Measurements from ENCODE around the gene SAMD11. TPM values are rescaled to one million over a fixed set of nuclear protein-coding genes. Genes with fewer than 3 reads are reported as not detected.

Gene SAMD11
- total RNA-seq, 1 donor from 2014 or later: 3.7 TPM

DNA sequence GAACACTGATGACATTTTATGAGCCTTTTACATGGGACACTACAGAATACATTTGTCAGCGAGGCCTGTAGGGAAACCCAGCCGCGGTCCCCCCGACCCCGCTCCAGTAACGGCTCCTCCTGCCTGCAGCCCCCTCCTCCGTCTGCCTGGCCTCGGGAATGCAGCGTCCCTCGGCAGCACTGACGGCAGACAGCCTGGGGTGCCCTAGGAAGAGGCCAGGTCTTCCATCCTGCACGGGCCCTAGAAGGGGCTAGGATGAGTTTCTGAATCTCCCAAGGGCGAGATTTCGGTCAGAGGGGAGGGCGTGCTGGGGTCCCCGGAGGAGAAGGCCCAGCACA lies 8.4 kb downstream of the SAMD11 start:
- no peak overlapping the region for H3K4me3 ChIP-seq (ENCODE audit: low read length in 3 of 3)
- H3K4me1 ChIP-seq (ENCODE audit: control insufficient read depth in 3 of 3, insufficient read depth in 3 of 3, low read length in 3 of 3): peaks cover 0 to 11% (median 8%) of the 10 kb centered on the region in 3 donors
- H3K27me3 ChIP-seq (ENCODE audit: control insufficient read depth in 3 of 3, insufficient read depth in 3 of 3, low read length in 3 of 3): peaks cover 64 to 79% (median 71%) of the 10 kb centered on the region in 3 donors

DNA sequence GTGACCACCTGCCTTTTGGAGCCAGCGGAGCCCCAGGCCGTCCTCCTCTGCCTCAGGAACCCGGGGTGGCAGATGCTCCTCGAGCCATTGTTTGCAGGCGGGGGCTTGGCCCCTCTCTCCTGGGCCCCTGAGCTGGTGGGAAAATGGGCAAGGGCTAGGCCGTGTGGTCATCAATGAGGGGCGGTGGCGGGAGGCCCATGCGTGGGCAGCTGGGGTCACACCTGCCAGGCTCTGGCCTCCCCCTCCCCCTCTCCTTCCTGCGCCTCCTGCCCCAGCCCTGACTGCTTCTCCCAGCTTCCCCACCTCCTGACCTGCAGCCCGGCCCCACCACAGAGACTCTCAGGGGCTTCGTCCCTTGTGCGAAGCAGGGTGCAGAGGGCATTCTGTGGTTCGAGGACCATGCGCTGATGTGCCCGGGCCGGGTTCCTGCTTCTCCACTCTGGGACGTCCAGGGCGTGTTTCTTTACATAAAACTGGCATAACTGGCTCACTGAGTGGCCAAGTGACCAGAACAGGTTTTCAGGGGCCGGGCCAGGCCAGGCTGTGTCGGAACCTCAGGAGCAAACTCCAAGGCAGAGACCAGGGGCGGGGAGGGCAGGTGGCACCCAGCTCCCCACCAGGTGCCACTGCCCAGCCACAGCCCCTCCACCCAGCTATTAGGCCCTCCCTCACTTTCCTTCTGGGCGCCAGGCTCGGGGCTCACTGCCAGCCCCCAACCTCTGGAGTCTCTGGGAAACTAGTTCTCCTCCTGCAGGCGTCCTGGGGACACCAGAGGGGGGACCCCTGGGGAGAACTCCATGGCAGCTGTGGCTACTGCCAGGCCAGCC lies 9.3 kb downstream of the SAMD11 start:
- Histone ChIP-seq H3K4me3 (ENCODE audit: low read length in 3 of 3) (no peak overlapping the region), H3K9me3 (ENCODE audit: control insufficient read depth in 3 of 3, low read length in 3 of 3) (no peaks in the 10 kb centered on the region), H3K4me1 (ENCODE audit: control insufficient read depth in 3 of 3, insufficient read depth in 3 of 3, low read length in 3 of 3) (peaks cover 0 to 11% (median 8%) of the 10 kb centered on the region in 3 donors), H3K27me3 (ENCODE audit: control insufficient read depth in 3 of 3, insufficient read depth in 3 of 3, low read length in 3 of 3) (peaks cover 61 to 75% (median 65%) of the 10 kb centered on the region in 3 donors), H3K36me3 (ENCODE audit: control insufficient read depth in 3 of 3, insufficient read depth in 3 of 3, low read length in 3 of 3) (no peaks in the 10 kb centered on the region), H3K9ac (ENCODE audit: low read depth in 1 of 3, low read length in 3 of 3) (no peak overlapping the region), H3K27ac (ENCODE audit: low read depth, low read length) (no peak overlapping the region)

More for the DNA sequence above, 8.4 kb downstream of the SAMD11 start:
- Histone ChIP-seq H3K9ac (ENCODE audit: low read depth in 1 of 3, low read length in 3 of 3) (no peak overlapping the region), H3K27ac (ENCODE audit: low read depth, low read length) (no peak overlapping the region), H3K36me3 (ENCODE audit: control insufficient read depth in 3 of 3, insufficient read depth in 3 of 3, low read length in 3 of 3) (no peaks in the 10 kb centered on the region), H3K9me3 (ENCODE audit: control insufficient read depth in 3 of 3, low read length in 3 of 3) (no peaks in the 10 kb centered on the region)

DNA sequence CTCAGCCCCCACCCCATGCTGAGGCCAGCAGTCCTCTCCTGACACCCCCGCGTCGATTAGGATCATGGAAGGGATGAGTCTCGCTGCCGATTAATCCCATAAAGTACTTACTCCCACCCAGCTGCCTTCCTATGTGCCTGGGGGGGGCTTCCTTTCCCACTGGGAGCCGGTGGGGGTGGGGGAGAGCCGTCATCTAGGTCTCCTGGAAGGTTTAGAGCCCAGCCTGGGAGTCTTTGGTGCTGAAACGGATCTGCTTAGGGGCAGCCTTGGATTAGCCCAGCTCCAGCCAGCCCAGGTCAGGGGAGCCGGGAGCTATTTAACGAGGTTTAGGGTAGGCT lies 9.8 kb downstream of the SAMD11 start:
- no peak overlapping the region for H3K27ac ChIP-seq (ENCODE audit: low read depth, low read length)
- no peaks in the 10 kb centered on the region for H3K36me3 ChIP-seq (ENCODE audit: control insufficient read depth in 3 of 3, insufficient read depth in 3 of 3, low read length in 3 of 3)
- peaks cover 0 to 11% (median 8%) of the 10 kb centered on the region in 3 donors for H3K4me1 ChIP-seq (ENCODE audit: control insufficient read depth in 3 of 3, insufficient read depth in 3 of 3, low read length in 3 of 3)
- peaks cover 62 to 76% (median 62%) of the 10 kb centered on the region in 3 donors for H3K27me3 ChIP-seq (ENCODE audit: control insufficient read depth in 3 of 3, insufficient read depth in 3 of 3, low read length in 3 of 3)
- H3K9ac ChIP-seq (ENCODE audit: low read depth in 1 of 3, low read length in 3 of 3): no peak overlapping the region
- H3K4me3 ChIP-seq (ENCODE audit: low read length in 3 of 3): no peak overlapping the region
- no peaks in the 10 kb centered on the region for H3K9me3 ChIP-seq (ENCODE audit: control insufficient read depth in 3 of 3, low read length in 3 of 3)

DNA sequence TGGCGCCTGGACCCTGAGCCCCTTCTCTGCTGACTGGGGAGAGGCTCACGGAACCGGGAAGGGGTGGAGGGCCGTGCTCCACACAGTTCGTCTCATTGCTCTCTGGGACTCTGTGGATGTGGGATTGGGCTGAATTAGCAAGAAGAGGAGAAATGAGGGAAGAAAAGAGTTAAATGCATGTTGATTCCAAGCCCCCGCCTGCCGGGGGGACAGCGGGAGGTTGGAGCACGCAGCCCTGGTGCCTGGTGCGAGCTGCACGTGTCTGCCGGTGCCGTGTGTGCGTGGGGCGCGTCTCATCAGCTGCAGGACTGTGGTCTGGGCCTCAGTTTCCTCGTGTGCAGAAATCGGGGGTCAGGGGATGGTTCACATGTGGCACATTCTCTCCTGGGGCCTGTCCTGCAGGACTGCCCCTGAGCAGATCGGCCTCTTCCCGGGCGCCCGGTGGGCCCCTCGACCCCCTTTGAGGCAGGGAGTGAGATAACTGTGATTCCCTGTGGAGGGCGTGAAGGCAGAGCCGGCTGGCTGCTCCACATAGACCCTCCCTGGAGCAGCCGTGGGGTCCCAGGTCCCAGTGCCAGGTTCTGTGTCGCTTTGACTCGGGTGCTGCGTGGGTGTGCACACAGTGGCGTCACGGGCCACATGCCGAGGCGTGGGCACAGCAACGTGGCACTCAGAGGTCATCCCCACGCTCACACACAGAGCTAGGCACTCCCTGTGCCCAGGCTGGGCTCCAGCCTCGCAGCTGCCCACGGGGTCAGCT lies 11.4 kb downstream of the SAMD11 start:
- no peak overlapping the region for H3K9ac ChIP-seq (ENCODE audit: low read depth in 1 of 3, low read length in 3 of 3)
- no peak overlapping the region for H3K27ac ChIP-seq (ENCODE audit: low read depth, low read length)
- peaks cover 5 to 21% (median 19%) of the 10 kb centered on the region in 3 donors for H3K4me1 ChIP-seq (ENCODE audit: control insufficient read depth in 3 of 3, insufficient read depth in 3 of 3, low read length in 3 of 3)
- no peaks in the 10 kb centered on the region for H3K9me3 ChIP-seq (ENCODE audit: control insufficient read depth in 3 of 3, low read length in 3 of 3)
- H3K4me3 ChIP-seq (ENCODE audit: low read length in 3 of 3): no peak overlapping the region
- H3K36me3 ChIP-seq (ENCODE audit: control insufficient read depth in 3 of 3, insufficient read depth in 3 of 3, low read length in 3 of 3): no peaks in the 10 kb centered on the region
- peaks cover 59 to 83% (median 70%) of the 10 kb centered on the region in 3 donors for H3K27me3 ChIP-seq (ENCODE audit: control insufficient read depth in 3 of 3, insufficient read depth in 3 of 3, low read length in 3 of 3)

DNA sequence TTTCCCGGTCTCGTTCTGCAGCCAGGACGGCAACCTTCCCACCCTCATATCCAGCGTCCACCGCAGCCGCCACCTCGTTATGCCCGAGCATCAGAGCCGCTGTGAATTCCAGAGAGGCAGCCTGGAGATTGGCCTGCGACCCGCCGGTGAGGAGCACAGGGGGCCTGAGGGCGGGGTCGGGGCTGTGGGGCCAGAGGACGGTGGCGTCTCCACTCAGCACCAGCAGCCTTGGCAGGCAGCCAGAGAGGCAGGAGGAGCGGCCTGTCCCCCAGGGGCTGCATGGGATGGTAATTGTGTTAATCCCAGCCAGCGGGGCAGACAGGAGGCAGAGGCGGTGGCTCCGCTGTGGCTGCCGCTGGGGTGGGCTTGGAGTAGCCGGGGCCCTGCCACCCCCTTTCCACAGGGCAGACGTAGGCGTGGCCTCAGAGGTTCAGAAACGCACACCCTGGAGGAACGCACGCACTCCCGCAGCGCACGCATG lies 12.1 kb downstream of the SAMD11 start:
- Histone ChIP-seq H3K9ac (ENCODE audit: low read depth in 1 of 3, low read length in 3 of 3) (no peak overlapping the region), H3K27me3 (ENCODE audit: control insufficient read depth in 3 of 3, insufficient read depth in 3 of 3, low read length in 3 of 3) (peaks cover 61 to 82% (median 69%) of the 10 kb centered on the region in 3 donors), H3K36me3 (ENCODE audit: control insufficient read depth in 3 of 3, insufficient read depth in 3 of 3, low read length in 3 of 3) (no peaks in the 10 kb centered on the region), H3K9me3 (ENCODE audit: control insufficient read depth in 3 of 3, low read length in 3 of 3) (no peaks in the 10 kb centered on the region), H3K4me3 (ENCODE audit: low read length in 3 of 3) (no peak overlapping the region), H3K27ac (ENCODE audit: low read depth, low read length) (no peak overlapping the region), H3K4me1 (ENCODE audit: control insufficient read depth in 3 of 3, insufficient read depth in 3 of 3, low read length in 3 of 3) (peaks cover 8 to 27% (median 24%) of the 10 kb centered on the region in 3 donors)

DNA sequence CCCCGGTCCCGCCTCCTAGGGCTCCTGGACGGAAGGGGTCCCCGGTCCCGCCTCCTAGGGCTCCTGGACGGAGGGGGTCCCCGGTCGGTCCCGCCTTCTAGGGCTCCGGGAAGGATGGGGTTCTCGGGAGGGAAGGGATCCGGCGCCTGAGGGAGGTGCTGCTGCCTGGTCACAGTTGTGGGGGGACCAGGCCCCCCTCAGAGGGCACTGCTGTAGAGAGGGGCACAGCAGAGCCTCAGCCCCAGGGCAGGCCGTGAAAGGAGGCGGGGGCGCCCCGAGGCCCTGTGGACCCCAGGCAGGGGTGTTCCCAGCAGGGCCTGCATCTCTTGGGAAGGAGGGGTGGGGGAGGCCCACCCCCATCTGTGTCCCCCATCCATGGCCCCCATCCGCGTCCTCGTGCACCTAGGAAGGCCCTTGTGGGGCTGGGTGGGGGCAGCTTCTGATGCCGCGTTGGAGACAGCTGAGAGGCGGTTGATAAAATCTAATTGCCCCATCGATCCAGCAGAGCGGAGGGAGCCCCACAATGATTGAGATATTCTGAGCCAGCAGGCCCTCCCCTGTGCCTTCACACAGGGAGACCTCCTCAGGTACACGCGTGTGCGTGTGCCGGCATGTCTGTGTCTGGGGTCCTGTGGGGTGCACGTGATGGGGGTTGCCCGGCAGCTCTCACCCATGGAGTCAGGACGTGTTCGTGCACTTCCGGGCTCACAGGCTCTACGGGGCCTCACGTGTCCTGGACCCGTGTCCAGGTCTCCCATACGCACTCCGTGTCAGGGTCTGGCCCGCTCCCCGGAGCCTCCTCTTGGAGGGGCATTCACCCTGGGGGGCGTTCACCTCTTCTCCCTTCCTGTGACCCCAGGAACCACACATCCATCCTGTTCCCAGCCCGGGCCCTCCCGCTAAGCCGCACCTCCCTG lies 12.9 kb downstream of the SAMD11 start:
- no peaks in the 10 kb centered on the region for H3K36me3 ChIP-seq (ENCODE audit: control insufficient read depth in 3 of 3, insufficient read depth in 3 of 3, low read length in 3 of 3)
- peaks cover 14 to 33% (median 31%) of the 10 kb centered on the region in 3 donors for H3K4me1 ChIP-seq (ENCODE audit: control insufficient read depth in 3 of 3, insufficient read depth in 3 of 3, low read length in 3 of 3)
- H3K9me3 ChIP-seq (ENCODE audit: control insufficient read depth in 3 of 3, low read length in 3 of 3): no peaks in the 10 kb centered on the region
- no peak overlapping the region for H3K4me3 ChIP-seq (ENCODE audit: low read length in 3 of 3)
- peaks cover 61 to 82% (median 69%) of the 10 kb centered on the region in 3 donors for H3K27me3 ChIP-seq (ENCODE audit: control insufficient read depth in 3 of 3, insufficient read depth in 3 of 3, low read length in 3 of 3)
- H3K27ac ChIP-seq (ENCODE audit: low read depth, low read length): no peak overlapping the region
- no peak overlapping the region for H3K9ac ChIP-seq (ENCODE audit: low read depth in 1 of 3, low read length in 3 of 3)

DNA sequence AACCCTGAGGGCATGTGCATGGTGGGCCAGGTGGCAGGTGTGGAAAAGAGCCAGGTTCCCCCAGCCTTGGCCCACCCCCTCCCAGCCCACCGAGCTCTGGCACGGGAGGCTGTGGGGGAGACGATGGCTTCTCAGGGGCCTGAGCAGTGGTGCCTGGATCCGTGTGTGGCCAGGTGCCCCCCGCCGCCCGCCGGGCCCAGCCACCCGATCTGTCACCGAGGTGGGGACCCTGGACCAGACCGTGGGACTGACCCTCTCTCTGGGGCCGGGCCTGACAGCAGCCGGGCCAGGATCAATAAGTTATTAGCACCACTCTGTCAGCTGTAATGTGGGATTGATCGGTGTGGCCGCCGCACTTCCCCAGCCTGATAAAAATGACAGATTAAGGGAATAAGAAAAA lies 13.8 kb downstream of the SAMD11 start:
- H3K27me3 ChIP-seq (ENCODE audit: control insufficient read depth in 3 of 3, insufficient read depth in 3 of 3, low read length in 3 of 3): peaks cover 54 to 74% (median 62%) of the 10 kb centered on the region in 3 donors
- H3K36me3 ChIP-seq (ENCODE audit: control insufficient read depth in 3 of 3, insufficient read depth in 3 of 3, low read length in 3 of 3): no peaks in the 10 kb centered on the region
- H3K4me1 ChIP-seq (ENCODE audit: control insufficient read depth in 3 of 3, insufficient read depth in 3 of 3, low read length in 3 of 3): peaks cover 14 to 33% (median 31%) of the 10 kb centered on the region in 3 donors
- no peak overlapping the region for H3K4me3 ChIP-seq (ENCODE audit: low read length in 3 of 3)
- H3K9me3 ChIP-seq (ENCODE audit: control insufficient read depth in 3 of 3, low read length in 3 of 3): no peaks in the 10 kb centered on the region
- H3K27ac ChIP-seq (ENCODE audit: low read depth, low read length): no peak overlapping the region
- no peak overlapping the region for H3K9ac ChIP-seq (ENCODE audit: low read depth in 1 of 3, low read length in 3 of 3)

DNA sequence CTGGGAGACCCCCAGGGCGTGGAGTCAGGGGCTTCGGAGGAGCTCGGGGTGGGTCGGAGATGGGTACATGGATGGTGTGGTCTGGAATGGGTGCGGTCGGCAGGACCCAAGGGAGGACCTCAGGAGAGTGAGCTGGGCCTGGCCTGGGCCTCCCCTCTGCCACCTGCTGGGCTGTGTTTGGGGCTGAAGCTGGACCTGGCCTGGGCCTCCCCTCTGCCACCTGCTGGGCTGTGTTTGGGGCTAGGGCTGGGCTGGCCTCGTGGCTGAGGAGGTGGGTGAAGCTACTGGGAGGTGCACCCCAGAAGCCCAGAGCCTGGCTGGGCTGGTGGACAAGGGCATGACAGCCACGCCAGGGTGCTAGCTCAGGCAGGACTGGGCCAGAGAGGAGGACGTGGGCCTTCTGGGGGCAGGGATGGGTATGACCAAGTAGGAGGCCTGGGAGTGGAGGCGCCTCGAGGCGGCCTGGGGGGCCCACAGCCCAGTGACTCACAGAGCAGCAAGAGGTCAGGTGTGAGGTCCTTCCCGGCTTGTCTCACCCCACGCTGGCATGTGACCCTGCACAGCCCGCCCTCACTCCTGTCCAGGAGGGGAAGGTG lies 14.5 kb downstream of the SAMD11 start:
- Histone ChIP-seq H3K4me1 (ENCODE audit: control insufficient read depth in 3 of 3, insufficient read depth in 3 of 3, low read length in 3 of 3) (peaks cover 14 to 35% (median 33%) of the 10 kb centered on the region in 3 donors), H3K27ac (ENCODE audit: low read depth, low read length) (no peak overlapping the region), H3K36me3 (ENCODE audit: control insufficient read depth in 3 of 3, insufficient read depth in 3 of 3, low read length in 3 of 3) (no peaks in the 10 kb centered on the region), H3K4me3 (ENCODE audit: low read length in 3 of 3) (no peak overlapping the region), H3K27me3 (ENCODE audit: control insufficient read depth in 3 of 3, insufficient read depth in 3 of 3, low read length in 3 of 3) (peaks cover 48 to 72% (median 63%) of the 10 kb centered on the region in 3 donors), H3K9me3 (ENCODE audit: control insufficient read depth in 3 of 3, low read length in 3 of 3) (no peaks in the 10 kb centered on the region), H3K9ac (ENCODE audit: low read depth in 1 of 3, low read length in 3 of 3) (no peak overlapping the region)
